ENCODE data around the gene KIAA0232.

- TF ChIP-seq NFRKB (IDR thresholded peaks at IDR 0.05) (no peak), FOXM1 (IDR thresholded peaks at IDR 0.05; ENCODE audit: borderline replicate concordance) (no peak), SUZ12 (IDR thresholded peaks at IDR 0.05) (no peak), FOXK2 (IDR thresholded peaks at IDR 0.05) (no peak), BHLHE40 (IDR thresholded peaks at IDR 0.05; ENCODE audit: borderline replicate concordance) (no peak)
Measured at GRCh38 chr4:6820695-6821094, 38.2 kb downstream of the KIAA0232 start.

All from HEK293T (cell line).